SW 1271 (cell line): ENCODE data around the gene CD53.
"Not testable (repeated sequence)": the region's sequence is repeated elsewhere in the genome, so short reads cannot be mapped to it uniquely, and the experiment has no call there.

ENCODE experiments used
- DNase-seq, 2 experiments: peaks; one replicate each; lab custom pipeline; 2025; lab: John Stamatoyannopoulos, UW

CD53 gene

DNA sequence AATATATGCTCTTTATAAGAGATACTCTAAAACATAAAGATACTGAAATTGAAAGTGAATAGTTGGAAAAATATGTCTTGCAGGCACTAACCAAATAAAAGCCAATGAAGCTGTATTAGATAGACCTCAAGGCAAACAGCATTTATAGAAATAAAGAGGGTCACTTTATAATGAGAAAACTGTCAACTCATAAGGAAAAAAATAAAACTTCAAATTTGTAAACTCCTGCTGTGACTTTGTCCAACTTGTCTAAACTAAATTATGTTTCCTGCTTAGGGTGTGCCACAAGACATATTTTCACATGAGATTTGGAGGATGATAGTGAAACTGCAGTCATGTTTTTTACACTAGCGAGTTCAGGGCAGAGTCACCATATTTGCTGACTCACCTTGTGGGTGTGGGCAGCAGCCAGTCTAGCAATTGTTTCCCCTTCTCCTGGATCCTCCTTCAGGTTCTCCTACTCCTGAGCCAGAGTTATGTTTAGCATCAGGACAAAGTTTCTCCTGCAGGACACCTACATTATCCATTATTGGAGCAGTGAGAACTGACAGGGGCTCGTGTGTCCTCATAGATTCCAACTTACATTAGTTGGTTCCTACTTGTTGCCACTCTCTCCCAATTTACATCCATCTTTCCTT is 43.8 kb downstream of the CD53 start:
- peak in 1 of 2 experiments; percentile 38 for DNase-seq

DNA sequence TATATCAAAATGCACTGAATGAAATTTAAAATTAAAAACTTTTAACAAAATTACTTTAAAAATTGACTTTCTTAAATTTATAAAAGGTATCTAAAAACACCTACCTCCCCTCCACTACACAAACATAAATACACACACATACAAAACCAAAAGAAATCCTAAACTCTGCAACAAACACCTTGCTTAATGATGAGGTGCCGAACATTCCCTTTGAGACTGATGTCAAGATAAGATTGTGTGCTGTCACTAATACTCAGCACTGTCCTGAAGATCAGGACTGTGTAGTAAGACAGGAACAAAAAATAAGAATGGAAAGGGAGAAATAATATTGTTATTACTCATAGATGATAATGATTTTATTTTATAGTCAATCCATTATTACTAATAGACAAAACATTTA is 45.1 kb downstream of the CD53 start:
- DNase-seq: no peak

- DNase-seq: no peak
These were observed 49.0 kb downstream of the CD53 start for GRCh38 chr1:110921953-110922352.

- peak in 1 of 2 experiments; percentile 7 for DNase-seq
These were observed 54.6 kb downstream of the CD53 start for GRCh38 chr1:110927484-110928075.

DNA sequence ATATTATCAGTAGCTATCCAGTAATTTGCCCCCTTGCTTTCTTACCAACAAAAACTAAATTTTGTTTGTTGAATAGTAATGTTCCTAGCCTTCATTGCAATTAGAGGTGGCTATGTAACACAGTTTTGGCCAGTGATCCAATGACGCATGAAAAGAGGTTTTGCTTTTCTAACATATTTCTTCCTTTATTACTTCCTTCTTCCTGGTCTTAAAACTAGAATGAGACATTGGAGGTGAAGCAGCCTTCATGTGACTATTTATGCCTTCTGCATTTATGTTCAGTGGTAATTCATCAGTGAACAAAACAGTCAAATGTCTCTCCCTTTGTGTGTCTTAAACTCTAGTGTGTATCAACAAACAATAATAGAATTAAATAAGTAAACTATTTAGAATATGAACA is 55.2 kb downstream of the CD53 start:
- no peak for DNase-seq

DNA sequence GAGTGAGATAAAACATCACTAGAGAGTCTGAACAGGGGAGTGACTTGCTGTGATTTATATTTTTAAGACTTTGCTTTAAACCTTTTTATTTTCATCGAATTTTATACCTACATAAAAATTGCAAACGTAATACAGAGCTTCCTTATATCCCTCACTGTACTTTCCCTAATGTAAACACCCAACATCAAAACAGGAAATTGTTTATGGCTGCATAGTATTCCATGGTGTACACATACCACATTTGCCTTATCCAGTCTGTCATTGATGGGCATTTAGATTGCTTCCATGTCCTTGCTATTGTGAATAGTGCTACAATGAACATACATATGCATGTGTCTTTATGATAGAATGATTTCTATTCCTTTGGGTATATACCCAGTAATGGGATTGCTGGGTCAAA is 56.0 kb downstream of the CD53 start:
- DNase-seq: no peak

- not testable (repeated sequence) for DNase-seq
These were observed 58.1 kb downstream of the CD53 start for GRCh38 chr1:110931097-110931496.

DNA sequence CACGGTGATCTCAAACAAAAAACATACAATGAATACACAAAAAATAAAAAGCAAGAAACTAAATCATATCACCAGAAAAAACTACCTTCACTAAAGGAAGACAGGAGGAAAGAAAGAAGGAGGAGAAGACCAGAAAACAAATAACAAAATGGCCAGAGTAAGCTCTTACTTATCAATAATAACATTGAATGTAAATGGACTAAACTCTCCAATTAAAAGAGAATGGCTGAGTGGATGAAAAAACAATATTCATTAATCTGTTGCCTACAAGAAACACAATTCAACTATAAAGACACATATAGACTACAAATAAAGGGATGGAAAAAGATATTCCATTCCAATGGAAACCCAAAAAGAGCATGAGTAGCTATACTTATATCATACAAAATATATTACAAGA is 63.6 kb downstream of the CD53 start:
- no peak for DNase-seq

- no peak for DNase-seq
These were observed 71.9 kb downstream of the CD53 start for GRCh38 chr1:110944806-110945205.

DNA sequence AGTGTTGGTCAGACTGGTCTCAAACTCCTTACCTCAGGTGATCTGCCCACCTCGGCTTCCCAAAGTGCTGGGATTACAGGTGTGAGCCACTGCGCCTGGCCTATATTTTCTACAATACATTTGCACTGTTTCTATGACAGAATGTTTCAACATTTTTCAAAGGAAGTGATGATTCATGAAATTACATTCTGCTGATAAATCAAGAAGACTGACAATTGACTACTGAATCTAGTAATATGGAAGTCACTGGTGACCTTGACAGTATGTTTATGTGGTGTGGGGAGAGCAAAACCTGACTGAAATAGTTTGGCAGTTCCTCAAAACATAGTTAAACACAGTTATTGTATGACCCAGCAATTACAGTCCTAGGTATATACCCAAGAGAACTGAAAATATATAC is 72.7 kb downstream of the CD53 start:
- DNase-seq: no peak

DNA sequence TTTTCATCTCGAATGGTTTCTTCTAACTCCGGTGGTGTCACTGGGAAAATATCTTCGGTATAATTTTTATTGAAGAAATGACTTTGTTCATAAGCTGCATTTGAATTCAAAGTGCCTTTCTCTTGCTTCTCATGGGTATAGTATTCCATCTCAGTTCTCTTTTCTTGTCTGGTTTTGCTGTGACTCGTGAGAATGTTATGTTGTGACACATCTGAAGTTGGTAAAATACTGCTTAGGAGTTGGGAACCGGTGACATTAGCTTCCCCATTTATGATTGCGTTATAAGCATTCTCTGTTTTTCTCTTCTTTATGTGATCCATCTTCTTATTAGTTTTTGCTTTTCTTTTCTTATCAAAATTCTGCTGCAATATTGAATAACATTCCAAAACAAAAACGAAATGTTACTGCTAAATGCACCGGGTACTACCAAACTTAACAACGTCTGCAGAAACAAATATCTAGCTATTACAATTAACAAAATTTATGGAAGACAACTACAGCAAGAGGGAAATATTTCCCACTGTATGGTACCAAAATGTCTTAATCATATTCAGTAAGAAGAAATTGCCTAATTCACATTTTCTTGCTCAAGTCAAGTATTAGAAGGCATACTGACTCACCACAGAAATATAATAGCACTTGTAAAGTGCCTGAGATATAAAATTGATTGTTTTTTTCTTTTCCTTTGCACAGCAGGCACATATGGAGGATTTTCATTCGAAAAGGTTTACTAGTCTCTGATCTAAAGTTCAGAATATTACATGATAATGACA is 75.3 kb downstream of the CD53 start:
- DNase-seq: peak in 1 of 2 experiments; percentile 6
